Kidney (tissue), 14 donors: Measurements from ENCODE around the gene TRIML1. TPM values are rescaled to one million over a fixed set of nuclear protein-coding genes. Genes with fewer than 3 reads are reported as not detected.
A peak's percentile ranks its signal among the peaks of the same experiment; 100 is the strongest.

ENCODE experiments used
- DNase-seq, 5 donors: peaks; one replicate each; pipeline ENCODE4 v3.0.0-alpha.2; 2013 to 2020
- FAIRE-seq: peaks from 2 replicates; lab custom pipeline; 2012; peaks lifted over from hg19 to GRCh38; lab: Jason Lieb, UNC
- H3K27ac ChIP-seq, 2 donors: one replicate each; pipeline ENCODE4 v1.7.0; 2013; ENCODE audit warnings: low read depth in 2 of 2, low read length in 2 of 2, inconsistent platforms in 1 of 2
- H3K27me3 ChIP-seq: one replicate; pipeline ENCODE4 v1.7.1; 2013; ENCODE audit warnings: low read length, inconsistent platforms; ENCODE audit not compliant: control insufficient read depth, insufficient read depth
- H3K36me3 ChIP-seq, 3 donors: one replicate each; pipeline versions ENCODE4 v1.7.0 to v1.7.1; 2013; ENCODE audit warnings: low read length in 3 of 3, control low read depth in 1 of 3, inconsistent platforms in 1 of 3; ENCODE audit not compliant: insufficient read depth in 3 of 3, control insufficient read depth in 2 of 3
- H3K4me1 ChIP-seq, 3 donors: one replicate each; pipeline versions ENCODE4 v1.7.0 to v1.7.1; 2013; ENCODE audit warnings: low read length in 3 of 3, inconsistent platforms in 1 of 3, low read depth in 1 of 3; ENCODE audit not compliant: control insufficient read depth in 2 of 3, insufficient read depth in 2 of 3
- H3K4me3 ChIP-seq, 3 donors: one replicate each; pipeline versions ENCODE4 v1.7.0 to v1.8.1; 2013; ENCODE audit warnings: low read length in 3 of 3, control low read depth in 1 of 3, inconsistent platforms in 1 of 3
- H3K9ac ChIP-seq, 3 donors: one replicate each; pipeline versions ENCODE4 v1.7.0 to v1.7.1; 2013; ENCODE audit warnings: low read length in 3 of 3, control low read depth in 1 of 3, inconsistent platforms in 1 of 3
- H3K9me3 ChIP-seq, 3 donors: one replicate each; pipeline versions ENCODE4 v1.7.0 to v1.7.1; 2013; ENCODE audit warnings: low read length in 3 of 3, control low read depth in 1 of 3, inconsistent platforms in 1 of 3; ENCODE audit not compliant: control insufficient read depth in 2 of 3, insufficient read depth in 1 of 3
- intact Hi-C: fragments of 100-400 bp; cut with DNase I; formaldehyde crosslinking; loops from one replicate; pipeline ENCODE4 v1.11.1; 2022
- polyA plus RNA-seq: library from polyadenylated mRNA; stranded (reverse); fragments of 350-450 nt; fragmentation: Illumina TruSeq; extraction: RNeasy Lipid Tissue Mini Kit (QIAGEN cat#74804); gene quantifications from one replicate; pipeline ENCODE4 v1.2.3, GENCODE V29; 2014; ENCODE audit warnings: low read depth, low replicate concordance; ENCODE audit not compliant: insufficient read depth
- total RNA-seq: library from RNA; stranded (reverse); fragmentation: NEBNext Ultra II Directional; extraction: Animal tissue kit (Norgen Biotek cat#: 25700); gene quantifications from one replicate; pipeline ENCODE4 v1.2.1, GENCODE V29; 2021
- TF ChIP-seq, protein P1 (sequence below): IDR thresholded peaks from 3 replicates; pipeline ENCODE4 v1.5.1; 2012; ENCODE audit warnings: mild to moderate bottlenecking, moderate library complexity, borderline replicate concordance; ENCODE audit not compliant: insufficient read depth; ENCODE audit errors: extremely low read depth
- donor health status: control.
- donor health status: control.
- donor health status: control.
- donor health status: control.
- donor health status: control.
- donor health status: DM: yes; HTN: yes; CAD: no.
- donor health status: Normal renal cell carcinoma (clear cell type).

Gene TRIML1
- total and polyA plus RNA-seq, 2 donors from 2014 or later, result not detected

DNA sequence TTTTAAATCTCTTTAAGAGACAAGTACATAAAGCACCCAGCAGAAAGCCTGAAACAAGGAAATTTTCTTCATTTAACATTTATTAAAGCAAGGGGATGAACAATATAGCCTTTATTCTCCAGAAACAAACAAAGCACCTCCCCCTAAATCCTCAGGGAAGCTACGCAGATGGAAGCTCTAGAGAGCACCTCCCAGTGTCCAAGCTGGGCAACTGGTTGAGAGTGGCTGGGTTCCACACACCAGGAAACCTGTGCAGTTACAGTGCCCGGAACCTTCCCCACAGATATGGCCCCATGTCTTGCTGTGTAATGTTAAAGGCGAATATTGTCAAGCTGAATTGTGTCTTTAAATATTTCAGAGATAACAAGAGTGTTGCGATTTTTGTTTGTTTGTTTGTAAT lies 8.9 kb upstream of the TRIML1 start:
- intact Hi-C loops, result no loop called here
- H3K27ac ChIP-seq, result no peak overlapping the region
- H3K9me3 ChIP-seq, result no peaks in the 10 kb centered on the region
- no peak overlapping the region for H3K4me3 ChIP-seq
- H3K36me3 ChIP-seq, result no peaks in the 10 kb centered on the region
- no peaks in the 10 kb centered on the region for H3K4me1 ChIP-seq
- DNase-seq (no peak), FAIRE-seq (no peak)
- H3K9ac ChIP-seq, result no peak overlapping the region
- TF ChIP-seq, protein P1, sequence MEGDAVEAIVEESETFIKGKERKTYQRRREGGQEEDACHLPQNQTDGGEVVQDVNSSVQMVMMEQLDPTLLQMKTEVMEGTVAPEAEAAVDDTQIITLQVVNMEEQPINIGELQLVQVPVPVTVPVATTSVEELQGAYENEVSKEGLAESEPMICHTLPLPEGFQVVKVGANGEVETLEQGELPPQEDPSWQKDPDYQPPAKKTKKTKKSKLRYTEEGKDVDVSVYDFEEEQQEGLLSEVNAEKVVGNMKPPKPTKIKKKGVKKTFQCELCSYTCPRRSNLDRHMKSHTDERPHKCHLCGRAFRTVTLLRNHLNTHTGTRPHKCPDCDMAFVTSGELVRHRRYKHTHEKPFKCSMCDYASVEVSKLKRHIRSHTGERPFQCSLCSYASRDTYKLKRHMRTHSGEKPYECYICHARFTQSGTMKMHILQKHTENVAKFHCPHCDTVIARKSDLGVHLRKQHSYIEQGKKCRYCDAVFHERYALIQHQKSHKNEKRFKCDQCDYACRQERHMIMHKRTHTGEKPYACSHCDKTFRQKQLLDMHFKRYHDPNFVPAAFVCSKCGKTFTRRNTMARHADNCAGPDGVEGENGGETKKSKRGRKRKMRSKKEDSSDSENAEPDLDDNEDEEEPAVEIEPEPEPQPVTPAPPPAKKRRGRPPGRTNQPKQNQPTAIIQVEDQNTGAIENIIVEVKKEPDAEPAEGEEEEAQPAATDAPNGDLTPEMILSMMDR, result no peak
- no peaks in the 10 kb centered on the region for H3K27me3 ChIP-seq

DNA sequence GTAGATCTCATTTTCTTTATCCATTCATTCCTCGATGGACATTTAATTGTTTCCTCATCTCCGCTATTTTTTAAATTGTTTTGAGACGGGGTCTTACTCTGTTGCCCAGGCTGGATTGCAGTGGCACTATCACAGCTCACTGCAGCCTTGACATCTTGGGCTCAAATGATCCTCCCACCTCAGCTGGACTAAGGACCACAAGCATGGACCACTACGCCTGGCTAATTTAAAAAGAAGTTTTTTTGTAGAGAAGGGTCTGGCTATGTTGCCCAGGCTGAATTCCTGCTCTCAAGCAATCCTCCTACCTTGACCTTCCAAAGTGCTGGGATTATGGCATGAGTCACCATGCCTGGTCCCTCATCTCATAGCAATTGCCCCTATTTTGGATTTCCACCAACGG lies 7.0 kb upstream of the TRIML1 start:
- Histone ChIP-seq H3K4me3 (no peak overlapping the region), H3K36me3 (no peaks in the 10 kb centered on the region), H3K4me1 (no peaks in the 10 kb centered on the region), H3K9me3 (no peaks in the 10 kb centered on the region), H3K27me3 (no peaks in the 10 kb centered on the region), H3K27ac (no peak overlapping the region), H3K9ac (no peak overlapping the region)
- TF ChIP-seq, protein P1, result no peak
- FAIRE-seq, result no peak
- DNase-seq, result no peak
- intact Hi-C loops, result no loop called here

DNA sequence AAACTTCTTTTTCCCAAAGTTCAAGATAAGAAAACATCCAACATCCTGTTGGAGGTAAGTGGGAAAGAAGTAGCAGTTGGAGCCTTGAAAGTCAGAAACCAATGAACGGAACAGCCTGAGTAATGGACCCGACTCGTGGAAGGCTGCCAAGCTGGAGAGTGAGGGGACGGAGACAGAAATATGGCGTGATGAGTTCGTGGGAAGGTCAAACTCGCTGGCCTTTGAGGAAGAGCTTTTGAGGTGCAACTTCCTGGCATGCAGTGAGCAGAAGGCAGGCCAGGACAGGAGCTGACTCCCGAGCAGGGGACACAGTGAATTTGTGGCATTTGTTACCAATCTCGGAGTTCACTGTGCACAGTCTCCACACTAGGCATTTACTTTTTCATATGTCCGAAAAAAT lies 1.0 kb upstream of the TRIML1 start:
- Histone ChIP-seq H3K36me3 (no peaks in the 10 kb centered on the region), H3K4me3 (no peak overlapping the region), H3K27me3 (no peaks in the 10 kb centered on the region), H3K27ac (no peak overlapping the region), H3K9me3 (no peaks in the 10 kb centered on the region), H3K4me1 (no peaks in the 10 kb centered on the region), H3K9ac (no peak overlapping the region)
- intact Hi-C loops, result no loop called here
- peak in 2 of 5 donors; percentile 13 to 41 for DNase-seq
- no peak for FAIRE-seq
- TF ChIP-seq, protein P1, result no peak

DNA sequence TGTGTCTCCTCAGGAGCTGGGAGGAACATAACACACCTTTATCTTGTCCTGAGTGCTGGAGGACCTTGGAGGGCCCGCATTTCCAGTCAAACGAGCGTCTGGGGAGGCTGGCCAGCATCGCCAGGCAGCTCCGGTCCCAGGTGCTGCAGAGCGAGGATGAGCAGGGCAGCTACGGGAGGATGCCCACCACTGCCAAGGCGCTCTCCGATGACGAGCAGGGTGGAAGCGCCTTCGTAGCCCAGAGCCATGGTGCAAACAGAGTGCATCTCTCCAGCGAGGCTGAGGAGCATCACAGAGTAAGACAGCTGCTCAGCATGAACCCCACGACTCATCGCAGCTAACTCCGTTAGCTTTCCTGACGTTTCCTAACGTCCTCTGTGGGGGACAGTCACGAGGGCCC lies 430 bp downstream of the TRIML1 start:
- Histone ChIP-seq H3K9me3 (no peaks in the 10 kb centered on the region), H3K27ac (no peak overlapping the region), H3K9ac (no peak overlapping the region), H3K4me1 (no peaks in the 10 kb centered on the region), H3K4me3 (no peak overlapping the region), H3K27me3 (no peaks in the 10 kb centered on the region), H3K36me3 (no peaks in the 10 kb centered on the region)
- intact Hi-C loops, result no loop called here
- TF ChIP-seq, protein P1, result no peak
- FAIRE-seq, result no peak
- no peak for DNase-seq
